HG02798 (cell line): ENCODE measurements around the gene PRPF40B.
A peak's percentile ranks its signal among the peaks of the same experiment; 100 is the strongest.
"Not testable (repeated sequence)": the region's sequence is repeated elsewhere in the genome, so short reads cannot be mapped to it uniquely, and the experiment has no call there.

Experiments used
- ATAC-seq: cut with Tn5 transposase; IDR thresholded peaks from one replicate; pipeline ENCODE4 v1.9.1; 2021; ENCODE audit warnings: mild to moderate bottlenecking; ENCODE audit not compliant: unreplicated experiment, poor library complexity

Gene PRPF40B

DNA sequence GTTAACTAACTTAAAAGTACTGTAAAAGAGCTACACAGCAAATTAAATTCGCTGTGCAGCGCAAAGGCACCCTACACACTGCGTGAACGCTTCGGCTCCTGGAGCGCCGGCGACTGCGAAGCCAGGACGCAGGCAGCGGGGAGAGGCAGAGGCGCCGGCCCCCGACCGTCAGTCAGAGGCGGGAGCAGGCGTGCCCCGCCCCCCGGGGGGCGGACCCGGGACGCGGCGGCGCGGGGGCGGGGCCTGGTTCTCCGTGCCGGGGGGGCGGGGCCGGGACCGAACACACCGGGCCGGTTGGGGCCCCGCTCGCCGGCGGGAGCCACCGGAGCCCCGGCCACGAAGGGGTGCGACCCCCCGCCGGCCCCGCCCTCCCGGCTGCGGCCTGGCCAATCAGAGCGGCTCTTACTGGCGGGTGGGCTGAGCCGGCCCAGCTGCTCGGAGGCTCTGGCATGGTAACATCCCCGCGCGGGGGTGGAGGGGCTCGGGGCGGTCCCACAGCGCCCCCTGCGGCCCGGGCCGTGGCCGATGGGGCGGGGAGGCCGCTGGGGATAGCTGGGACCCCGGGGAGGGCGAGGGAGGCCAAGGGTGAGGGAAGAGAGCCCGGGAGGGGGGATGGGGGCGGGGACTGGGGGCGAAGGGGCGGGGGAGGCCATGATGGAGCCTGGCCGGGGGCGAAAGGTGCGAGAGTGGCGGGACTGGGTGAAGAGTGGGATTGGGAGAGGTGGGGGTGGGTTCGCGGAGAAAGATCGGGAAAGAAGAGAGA is at the start of gene PRPF40B:
Gene PRPF40B (plus strand): TSS at position 420 of the 763 bp plus-strand sequence. CDS start 30 bp downstream, at position 450.
- peak; percentile 79 for ATAC-seq

DNA sequence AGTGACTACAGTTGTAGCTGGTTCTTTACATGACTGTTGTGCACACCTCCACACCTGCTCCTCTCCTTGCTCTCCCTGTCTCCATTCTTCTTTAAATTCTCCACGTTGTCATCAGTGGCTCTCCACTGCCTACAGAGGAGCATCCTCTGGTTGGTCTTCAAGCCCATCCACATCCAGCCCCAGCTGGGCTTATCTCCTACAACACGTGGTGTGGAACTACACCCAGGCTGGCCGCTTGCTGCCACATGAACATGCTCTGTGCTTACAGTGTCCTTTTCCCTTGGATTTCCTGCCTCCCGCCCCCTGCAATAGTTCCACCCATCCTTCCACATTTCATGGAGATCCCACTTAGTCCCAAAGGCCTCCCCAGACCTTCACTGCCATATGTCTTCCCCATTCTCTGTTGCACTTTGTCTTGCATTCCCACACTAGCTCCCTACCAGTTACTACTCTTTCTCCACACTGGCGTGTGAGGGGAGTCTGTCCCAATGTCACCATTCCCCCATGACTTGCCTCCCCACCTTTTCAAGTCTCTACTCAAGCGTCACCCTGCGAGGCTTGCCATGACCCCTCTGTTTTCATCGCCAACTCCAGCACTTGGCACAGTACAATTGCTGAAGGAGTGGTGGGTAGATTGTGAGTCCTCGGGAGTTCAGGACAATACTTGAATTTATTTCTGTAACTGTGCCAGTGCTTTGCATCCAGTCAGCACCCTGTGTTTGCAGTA is 45.6 kb upstream of the PRPF40B start:
- no peak for ATAC-seq

DNA sequence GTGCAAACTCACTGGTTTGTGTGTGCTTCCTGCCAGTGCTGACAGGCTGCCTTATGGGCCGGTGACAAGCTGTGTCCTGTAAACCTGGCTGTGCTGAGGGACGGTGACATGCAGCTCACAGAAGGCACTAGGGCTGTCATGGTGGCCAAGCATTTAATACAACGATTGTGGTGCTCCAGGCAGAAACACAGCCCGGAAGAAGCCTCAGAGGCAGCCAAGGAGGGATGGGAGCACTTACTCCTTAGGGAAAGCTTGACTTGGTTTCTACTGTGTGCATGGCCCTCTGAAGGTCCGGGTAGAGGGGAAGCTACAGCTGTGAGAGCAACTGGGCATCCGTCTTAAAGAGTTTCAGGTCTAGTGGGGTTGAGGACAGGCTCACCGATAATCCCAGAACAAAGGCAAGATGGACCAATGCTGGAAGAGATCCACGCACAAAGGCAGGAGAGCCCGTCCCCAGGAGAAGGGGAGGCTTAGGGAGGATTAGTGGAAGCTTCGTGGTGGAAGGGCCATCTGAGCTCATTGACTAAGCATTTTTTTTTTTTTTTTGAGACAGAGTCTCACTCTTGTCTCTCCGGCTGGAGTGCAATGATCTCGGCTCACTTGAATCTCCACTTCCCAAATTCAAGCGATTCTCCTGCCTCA is 44.8 kb upstream of the PRPF40B start:
- no peak for ATAC-seq

DNA sequence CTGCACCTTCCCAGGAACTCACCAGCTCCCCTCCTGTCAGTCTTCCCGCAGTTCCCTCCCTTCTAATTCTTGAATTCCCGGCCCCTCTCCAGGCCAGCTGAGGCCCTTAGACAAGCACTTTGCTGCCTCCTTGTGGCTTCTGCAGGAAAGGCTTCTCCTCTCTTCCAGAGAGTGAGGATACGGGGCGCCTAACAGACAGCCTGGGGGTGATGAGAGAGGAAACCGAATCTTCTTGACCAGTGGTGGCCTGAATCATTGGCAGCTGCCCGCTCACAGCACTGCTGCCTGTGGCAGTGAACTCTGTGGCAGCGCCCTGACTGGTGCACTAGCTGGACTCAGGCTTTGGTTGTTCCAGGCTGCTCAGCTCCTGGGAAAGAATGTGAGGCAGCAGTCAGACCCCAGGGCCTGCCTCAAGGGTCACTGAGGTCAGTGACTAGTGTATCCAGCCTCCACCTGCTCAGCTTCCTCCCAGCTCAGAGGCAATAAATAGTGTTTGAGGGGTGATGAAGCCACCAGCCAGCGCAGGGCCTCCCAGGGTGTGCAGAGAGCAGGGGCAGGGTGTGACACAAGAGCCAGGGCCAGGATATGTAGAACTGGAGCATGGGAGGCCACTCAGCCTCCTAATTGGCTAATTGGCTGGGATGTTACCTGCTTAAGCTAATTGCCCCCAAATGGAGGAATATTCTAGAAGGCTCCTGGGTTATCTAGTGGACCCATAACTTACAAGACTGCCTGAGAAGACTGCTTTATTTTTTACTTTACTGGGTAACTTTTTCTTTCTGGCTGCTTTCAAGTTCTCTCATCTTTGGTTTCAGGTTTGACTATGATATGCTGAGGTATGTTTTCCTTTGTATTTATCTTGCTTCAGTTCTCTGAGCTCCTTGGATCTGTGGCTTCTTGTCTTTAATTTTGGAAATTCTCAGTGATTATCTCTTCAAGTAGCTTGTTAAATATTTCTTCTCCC is 42.5 kb upstream of the PRPF40B start:
- peak; percentile 42 for ATAC-seq

DNA sequence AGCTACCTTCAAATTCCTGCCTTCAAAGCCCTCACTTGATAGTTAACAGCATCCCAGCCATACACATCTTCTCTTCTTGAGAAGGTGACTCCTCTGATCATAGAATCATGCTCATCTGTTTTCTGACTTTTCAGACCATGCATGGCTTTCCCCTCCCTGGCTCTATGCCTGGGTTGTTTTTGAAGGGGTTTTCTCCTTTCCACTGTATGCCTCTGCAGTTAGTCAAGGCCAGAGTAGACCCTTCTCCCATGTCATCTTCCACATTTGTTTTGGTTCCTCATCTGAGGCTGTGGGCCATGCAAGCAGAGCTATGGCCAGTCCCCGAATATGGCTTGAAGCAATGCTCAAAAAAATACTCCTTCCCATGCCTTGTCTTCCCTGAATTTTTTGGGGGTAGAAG is 41.2 kb upstream of the PRPF40B start:
- ATAC-seq: no peak

DNA sequence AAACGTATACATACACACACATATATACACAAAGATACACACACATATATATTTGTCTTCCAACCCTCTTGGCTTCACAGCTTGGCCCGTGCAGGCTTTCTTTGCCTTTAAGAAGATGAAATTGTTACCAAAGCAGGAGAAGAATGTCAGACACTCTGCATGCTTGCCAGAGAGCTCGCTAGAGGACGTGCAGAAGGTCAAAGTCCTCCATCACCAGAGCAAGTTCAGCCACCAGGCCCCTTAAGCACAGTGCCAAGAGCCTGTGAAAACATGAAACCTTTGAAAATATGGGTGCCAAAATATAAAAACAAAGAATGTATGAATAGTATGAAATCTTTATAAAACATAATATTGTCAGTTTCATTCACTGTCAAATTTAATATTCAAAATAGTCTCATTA is 40.5 kb upstream of the PRPF40B start:
- no peak for ATAC-seq

DNA sequence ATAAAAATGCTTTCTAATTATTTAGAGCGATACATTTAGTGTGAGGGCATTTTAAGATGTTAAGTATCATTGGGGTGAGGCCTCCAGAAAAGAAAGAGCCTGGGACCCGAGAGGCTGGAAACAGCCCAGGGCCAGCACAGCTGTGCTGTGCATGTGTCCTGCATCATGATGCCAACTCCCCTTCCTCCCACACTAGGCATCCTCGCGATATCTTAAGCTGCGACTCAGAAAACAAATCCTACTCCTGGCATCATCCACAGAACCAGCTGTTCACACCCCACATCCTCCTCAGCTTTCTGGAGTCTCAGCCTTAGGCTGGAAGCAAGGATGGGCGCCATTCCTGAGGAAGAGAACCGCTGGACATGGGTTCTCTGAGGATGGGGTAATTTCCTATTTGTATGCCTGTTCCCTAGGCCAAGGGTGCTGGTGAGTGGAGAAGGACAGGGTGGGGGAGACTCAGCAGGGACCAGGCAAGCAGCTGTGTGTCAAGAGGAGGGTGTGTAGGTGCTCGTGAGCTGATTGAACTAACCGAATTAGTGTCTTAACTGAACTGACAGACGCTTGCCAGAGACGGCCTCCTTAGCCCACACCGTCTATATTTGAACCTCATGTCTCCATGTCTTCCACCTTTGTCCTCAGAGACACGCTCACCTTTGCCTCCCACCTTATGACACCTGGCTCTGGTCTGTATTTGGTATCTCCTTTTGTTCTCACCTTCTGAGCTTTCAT is 39.8 kb upstream of the PRPF40B start:
- no peak for ATAC-seq

DNA sequence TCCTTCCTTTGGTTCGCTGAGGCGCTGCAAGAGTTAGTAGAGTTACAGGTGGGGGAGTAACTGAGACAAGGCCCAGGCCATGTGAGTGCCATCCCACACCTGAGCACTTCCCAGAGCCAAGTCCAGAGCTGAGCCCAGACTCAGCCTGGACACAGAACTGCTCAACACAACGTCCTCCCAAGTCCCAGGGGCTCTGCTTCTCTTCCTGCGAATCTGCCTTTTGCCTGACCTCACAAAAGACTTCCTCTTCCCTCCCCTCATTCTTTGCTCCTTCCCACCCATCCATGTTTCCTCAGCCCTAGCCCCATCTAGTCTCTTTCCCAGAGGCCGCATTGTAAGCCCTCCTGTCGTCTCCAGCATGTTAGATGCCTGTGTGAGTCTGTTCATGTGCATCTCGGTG is 38.8 kb upstream of the PRPF40B start:
- ATAC-seq: no peak

DNA sequence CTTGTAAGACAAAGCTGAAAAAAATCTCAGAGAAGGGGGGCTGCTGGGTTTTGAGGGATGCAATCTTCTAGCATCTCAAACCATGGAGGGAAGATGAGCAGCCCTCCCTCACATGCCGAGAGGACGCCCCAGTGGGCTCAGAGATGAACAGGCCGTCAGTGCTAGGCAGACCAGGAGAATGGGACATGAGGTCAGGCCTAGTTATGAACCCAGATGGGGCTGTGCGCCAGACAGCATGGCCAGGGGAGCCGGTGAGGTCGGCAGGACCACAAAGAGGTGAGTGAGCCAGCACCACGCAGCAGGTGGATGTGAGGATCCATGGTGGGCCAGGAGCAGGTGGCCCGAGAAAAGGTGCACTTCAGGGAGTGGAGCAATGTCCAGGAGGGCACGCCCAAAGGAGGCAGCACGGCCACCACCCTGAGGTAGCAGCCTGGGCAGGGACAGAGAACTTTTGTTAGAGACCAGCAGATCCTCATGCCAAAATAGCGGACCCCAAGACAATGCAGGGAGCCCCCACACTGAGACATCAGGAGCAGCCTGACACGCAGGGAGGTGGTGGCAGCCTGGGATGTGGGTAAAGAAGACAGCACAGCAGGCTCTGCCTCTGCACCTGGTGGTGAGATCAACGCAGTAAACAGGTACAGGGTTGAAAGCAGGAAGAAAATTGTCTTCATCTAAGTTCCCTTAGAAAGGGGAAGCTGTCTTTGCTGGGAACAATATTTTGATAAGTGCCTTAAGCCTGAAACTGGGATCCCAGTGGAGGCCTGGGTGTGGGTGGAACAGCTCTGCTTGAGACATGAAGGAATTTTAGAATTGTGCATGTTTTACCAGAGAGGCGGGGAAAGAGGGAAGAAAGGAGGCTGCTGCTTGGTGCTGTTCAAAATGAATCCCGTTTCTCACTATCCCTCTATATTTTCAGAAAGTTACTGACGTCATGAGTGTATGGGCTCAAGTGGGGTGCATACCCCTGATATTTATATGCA is 37.6 kb upstream of the PRPF40B start:
- ATAC-seq: no peak

DNA sequence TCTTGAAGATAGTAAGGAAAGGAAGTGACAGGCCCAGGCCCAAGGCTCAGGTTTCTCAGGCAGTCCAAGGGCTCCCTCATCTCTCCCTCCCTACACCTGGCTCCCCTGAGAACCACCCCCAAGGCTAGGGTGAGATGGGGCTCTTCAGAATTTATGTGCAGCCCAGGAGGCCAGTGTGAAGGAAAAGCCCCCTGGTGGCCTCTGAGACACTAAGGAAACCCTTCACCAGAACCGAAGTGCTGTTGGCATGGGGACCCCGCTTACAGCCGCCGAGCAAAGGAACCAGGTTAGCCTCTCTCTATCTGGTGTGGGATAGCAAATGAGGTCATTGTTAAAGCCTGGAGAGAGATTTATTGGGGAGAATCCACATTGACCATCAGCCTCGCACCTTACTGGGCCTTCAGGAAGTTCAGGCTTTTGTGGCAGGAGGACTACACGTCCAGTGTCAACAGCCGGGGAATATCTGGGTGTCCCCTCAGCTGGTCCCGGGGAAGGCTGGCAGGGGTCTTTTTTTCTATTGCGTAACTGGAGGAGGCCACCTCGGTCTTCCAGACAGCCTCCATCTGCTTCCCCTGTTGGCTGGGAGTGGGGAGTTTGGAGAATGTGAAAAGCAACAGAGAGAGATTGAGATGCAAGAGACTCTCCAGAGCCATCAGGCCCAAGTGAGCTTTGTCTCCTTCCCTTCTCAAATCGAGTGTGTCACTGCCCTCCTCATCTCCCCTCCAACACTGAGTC is 36.0 kb upstream of the PRPF40B start:
- ATAC-seq: no peak

DNA sequence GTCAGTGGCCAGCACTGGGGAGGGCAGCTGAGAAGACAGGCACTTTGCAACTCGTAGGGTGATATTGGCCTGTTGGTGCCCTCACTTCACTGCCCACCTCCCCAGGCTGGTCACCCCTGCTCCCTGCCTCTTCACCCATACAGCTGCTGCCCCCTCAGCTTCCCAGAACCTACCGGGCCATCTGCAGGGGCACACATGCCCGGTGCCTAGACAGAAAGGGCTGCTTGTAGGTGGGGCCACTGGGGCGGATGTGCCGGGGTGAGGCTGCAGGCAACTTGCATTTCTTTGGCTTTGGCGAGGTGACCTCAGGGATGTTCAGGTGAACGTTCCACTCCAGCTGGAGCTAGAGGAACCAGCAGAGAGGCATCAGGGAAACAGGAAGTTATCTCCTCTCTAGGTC is 35.1 kb upstream of the PRPF40B start:
- no peak for ATAC-seq

DNA sequence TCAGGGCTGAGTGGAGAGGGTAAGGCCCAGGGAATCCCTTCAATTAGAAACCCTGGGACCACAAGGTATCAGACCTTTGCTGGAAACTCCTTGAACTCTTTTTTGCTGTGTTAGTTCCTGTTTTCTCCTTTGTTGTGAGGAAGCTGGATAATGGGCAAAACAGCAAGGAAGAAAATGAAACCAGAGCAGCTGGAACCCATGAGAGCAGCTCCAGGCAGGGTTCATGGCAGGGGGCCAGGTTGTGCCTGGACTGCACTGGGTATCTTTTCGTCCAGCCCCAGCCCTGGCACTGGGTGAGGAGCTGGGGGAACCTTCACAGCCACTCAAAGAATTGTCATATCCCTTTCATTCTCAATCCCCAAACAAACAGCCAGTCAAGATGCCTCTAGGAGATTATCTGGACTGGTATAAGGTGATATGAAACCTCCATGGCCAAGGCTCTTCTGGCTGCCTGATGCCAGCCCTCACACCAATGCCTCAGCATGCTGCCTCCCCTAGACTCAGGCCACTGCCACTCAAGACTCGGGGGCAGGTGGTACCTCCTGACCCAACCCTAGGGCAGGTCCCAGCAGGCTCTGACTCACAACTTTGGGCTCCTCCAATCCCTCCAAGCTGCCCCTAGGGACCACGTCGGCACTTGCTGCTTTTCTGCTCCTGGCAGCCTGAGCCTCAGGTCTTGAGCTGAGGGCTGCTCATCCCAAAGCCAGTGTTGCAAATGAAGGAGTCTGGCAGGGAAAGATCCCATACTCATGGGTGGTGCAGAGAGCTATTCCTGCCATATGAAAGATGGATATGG is 34.4 kb upstream of the PRPF40B start:
- ATAC-seq: no peak

DNA sequence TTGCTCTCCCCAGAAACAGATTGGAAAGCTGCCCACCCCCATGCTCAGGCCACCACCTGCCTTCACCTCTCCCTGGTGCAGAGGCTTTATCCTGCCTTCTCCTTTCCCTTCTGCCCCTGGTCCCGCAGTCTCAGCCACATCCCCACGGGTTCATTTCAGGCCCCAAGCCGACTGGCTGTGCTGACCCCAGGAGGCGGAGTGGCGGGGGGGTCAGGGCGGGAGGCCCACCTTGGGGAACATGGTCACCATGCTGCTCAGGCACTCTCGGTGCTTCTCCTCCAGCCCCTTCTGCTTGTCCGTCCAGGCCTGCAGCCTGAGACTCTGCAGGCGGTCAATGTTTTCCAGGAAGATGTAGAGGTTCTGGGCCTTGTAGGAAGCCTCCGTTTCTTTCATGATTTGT is 24.8 kb upstream of the PRPF40B start:
- ATAC-seq: no peak

DNA sequence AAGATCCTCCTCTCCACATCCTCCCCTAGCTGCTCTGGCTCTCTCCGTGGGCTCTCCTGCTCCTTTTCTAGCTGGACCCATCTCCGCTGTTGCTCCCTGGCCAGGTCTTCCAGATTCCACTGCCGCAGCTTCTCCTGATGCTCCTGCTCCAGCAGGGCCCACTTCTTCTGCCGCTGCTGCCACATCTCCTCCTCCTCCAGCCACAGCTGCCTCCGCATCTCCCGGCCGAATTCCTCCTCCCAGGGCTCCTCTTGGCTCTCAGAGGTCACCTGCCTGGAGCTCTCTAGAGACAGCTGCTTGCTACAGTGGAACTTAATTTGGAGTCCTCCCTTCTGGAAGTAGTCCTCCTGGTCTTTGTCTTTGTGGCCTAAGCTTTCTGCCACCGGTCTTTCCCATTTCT is 23.4 kb upstream of the PRPF40B start:
- no peak for ATAC-seq

DNA sequence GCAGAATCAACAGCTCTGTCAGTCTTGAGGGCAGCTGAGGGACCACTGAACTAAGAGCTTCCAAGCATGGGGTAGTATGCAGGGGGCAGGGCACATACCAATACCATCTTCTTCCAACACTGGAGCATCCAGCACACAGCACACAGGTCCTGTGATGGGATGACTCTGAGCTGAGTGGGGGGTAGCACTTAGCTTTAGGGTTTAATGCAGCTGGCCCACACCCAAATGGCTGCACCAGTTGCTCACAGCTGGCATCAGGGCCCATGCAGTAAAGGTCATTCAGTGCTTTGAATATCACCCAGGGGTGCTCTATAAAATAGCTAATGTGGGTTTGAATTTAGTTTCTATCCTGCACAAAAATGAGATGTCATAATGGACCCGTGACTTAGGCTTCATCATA is 19.6 kb upstream of the PRPF40B start:
- no peak for ATAC-seq

DNA sequence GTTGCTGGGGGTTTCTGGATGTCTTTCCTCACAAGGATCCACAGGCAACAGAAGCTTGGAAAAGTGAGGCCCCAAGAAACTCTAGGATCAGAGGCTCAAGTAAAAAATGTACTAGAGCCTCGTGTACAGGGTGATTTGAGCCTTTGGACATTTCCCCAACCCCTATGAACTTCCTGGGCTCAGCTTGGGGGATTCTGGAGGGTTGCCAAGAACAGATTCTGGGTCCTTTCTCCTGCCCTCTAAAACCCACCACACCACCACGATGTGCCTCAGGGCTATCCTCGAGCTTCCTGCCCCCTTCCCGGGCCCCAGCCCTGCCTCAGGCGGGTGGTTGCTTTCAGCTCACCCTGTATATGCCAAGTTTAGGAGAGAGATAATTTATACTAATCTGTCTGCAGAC is 18.5 kb upstream of the PRPF40B start:
- ATAC-seq: no peak

DNA sequence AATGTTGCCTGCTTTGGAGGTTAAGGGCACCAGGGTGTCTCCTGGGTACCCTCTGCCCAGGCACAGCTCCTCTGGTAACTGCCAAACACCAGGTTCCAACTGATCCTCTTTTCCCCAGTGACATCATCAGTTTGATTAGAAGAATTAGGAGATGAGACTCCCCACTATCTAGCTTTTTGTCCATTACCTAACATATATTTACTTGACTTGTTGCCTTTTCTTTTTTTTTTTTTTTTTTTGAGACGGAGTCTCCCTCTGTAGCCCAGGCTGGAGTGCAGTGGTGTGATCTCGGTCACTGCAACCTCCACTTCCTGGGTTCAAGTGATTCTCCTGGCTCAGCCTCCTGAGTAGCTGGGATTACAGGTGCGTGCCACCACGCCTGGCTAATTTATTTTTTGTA is 17.8 kb upstream of the PRPF40B start, which contains the start of gene FAM186B:
Gene FAM186B (minus strand): TSS at position 101 of the 400 bp plus-strand sequence. CDS start 162 bp downstream, outside the sequence.
- ATAC-seq: not testable (repeated sequence)
